ENCODE measurements around the gene COPG1.

DNA sequence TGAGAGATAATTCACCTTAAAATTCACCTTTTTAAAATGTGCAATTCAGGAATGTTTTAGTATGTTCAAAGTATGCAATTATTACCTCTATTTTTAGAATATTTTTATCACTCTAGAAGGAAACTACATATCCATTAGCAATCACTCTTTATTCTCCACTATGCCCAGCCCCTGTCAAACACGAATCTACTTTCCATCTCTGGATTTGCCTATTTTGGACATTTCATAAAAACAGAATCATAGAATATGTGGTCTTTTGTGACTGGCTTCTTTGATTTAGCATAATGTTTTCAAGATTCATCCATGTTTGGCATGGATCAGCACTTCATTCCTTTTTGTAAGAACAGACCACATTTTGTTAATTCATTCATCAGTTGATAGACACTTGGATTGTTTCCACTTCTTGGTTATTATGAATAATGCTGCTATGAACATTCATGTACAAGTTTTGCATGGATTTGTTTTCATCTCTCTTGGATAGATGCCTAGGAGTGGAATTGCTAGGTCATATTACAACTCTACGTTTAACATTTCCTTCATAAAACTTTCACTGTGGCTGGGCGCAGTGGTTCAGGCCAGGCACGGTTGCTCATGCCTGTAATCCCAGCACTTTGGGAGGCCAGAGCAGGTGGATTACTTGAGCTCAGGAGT, 42.0 kb downstream of the COPG1 start:
- TF ChIP-seq, protein P1, sequence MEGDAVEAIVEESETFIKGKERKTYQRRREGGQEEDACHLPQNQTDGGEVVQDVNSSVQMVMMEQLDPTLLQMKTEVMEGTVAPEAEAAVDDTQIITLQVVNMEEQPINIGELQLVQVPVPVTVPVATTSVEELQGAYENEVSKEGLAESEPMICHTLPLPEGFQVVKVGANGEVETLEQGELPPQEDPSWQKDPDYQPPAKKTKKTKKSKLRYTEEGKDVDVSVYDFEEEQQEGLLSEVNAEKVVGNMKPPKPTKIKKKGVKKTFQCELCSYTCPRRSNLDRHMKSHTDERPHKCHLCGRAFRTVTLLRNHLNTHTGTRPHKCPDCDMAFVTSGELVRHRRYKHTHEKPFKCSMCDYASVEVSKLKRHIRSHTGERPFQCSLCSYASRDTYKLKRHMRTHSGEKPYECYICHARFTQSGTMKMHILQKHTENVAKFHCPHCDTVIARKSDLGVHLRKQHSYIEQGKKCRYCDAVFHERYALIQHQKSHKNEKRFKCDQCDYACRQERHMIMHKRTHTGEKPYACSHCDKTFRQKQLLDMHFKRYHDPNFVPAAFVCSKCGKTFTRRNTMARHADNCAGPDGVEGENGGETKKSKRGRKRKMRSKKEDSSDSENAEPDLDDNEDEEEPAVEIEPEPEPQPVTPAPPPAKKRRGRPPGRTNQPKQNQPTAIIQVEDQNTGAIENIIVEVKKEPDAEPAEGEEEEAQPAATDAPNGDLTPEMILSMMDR (IDR thresholded peaks at IDR 0.05; ENCODE audit: poor library complexity) = no peak
- TF ChIP-seq EZH2phosphoT487 (IDR thresholded peaks at IDR 0.05; ENCODE audit: low read depth, severe bottlenecking, unreplicated experiment) = no peak
- no peak for TF ChIP-seq EZH2 (IDR thresholded peaks at IDR 0.05; ENCODE audit: borderline replicate concordance)

Data from hepatocyte (in vitro differentiated cells).